T-helper 1 cell treated with Interleukin-12 subunit alpha and Interleukin-12 subunit beta and Interleukin-4 antibody, amounts not matched to agents 30 ng/mL and 1 ng/mL, for 36 hours (primary cell): ENCODE measurements around the gene RS1. TPM values are rescaled to one million over a fixed set of nuclear protein-coding genes. Genes with fewer than 3 reads are reported as not detected.

Experiments used
- intact Hi-C: fragments of 100-400 bp; cut with micrococcal nuclease; formaldehyde crosslinking; loops from one replicate; pipeline ENCODE4 v1.15.1; 2024
- total RNA-seq: library from RNA; stranded (reverse); gene quantifications from 2 replicates; pipeline ENCODE4 v1.2.3, GENCODE V29; 2022

Gene RS1
- total RNA-seq, 1 donor from 2014 or later: not detected

- intact Hi-C loops: loop anchor here (1.0 to 10.0 kb wide), 7 partner anchors 212 to 1890 kb away; partner anchors contain the start of genes CDKL5, SCML1 and TXLNG
Observed at GRCh38 chrX:18674417-18674787, 2.5 kb upstream of the RS1 start.

GRCh38 chrX:18668071-18668835, 3.7 kb downstream of the RS1 start:
- intact Hi-C loops: no loop called here

GRCh38 chrX:18666614-18667013, 5.3 kb downstream of the RS1 start:
- intact Hi-C loops: no loop called here

- intact Hi-C loops: no loop called here
Observed at GRCh38 chrX:18664947-18665346, 7.0 kb downstream of the RS1 start.

- intact Hi-C loops: no loop called here
Observed at GRCh38 chrX:18661273-18661672, 10.6 kb downstream of the RS1 start.

GRCh38 chrX:18654875-18655836, 16.8 kb downstream of the RS1 start:
- intact Hi-C loops: no loop called here

GRCh38 chrX:18652636-18653035, 19.3 kb downstream of the RS1 start:
- intact Hi-C loops: no loop called here

- intact Hi-C loops: no loop called here
Observed at GRCh38 chrX:18650662-18651061, 21.2 kb downstream of the RS1 start.

- intact Hi-C loops: no loop called here
Observed at GRCh38 chrX:18649498-18649951, 22.4 kb downstream of the RS1 start.

- intact Hi-C loops: no loop called here
Observed at GRCh38 chrX:18647621-18648020, 24.3 kb downstream of the RS1 start.

- intact Hi-C loops: no loop called here
Observed at GRCh38 chrX:18643853-18644252, 28.1 kb downstream of the RS1 start.

- intact Hi-C loops: no loop called here
Observed at GRCh38 chrX:18643243-18643642, 28.7 kb downstream of the RS1 start.

- intact Hi-C loops: no loop called here
Observed at GRCh38 chrX:18640686-18641085, 31.2 kb downstream of the RS1 start.

- intact Hi-C loops: no loop called here
Observed at GRCh38 chrX:18639280-18639679, 32.6 kb downstream of the RS1 start.

- intact Hi-C loops: no loop called here
Observed at GRCh38 chrX:18638398-18638797, 33.5 kb downstream of the RS1 start.

GRCh38 chrX:18630934-18631333, 41.0 kb downstream of the RS1 start:
- intact Hi-C loops: no loop called here

GRCh38 chrX:18624599-18624998, 47.3 kb downstream of the RS1 start:
- intact Hi-C loops: no loop called here

- intact Hi-C loops: no loop called here
Observed at GRCh38 chrX:18620349-18620748, 51.6 kb downstream of the RS1 start.

GRCh38 chrX:18619288-18619687, 52.6 kb downstream of the RS1 start:
- intact Hi-C loops: no loop called here

GRCh38 chrX:18617407-18617750, 54.5 kb downstream of the RS1 start:
- intact Hi-C loops: no loop called here

- intact Hi-C loops: no loop called here
Observed at GRCh38 chrX:18616688-18617406, 55.1 kb downstream of the RS1 start.
